HEK293 (cell line): ENCODE data around the gene SCRN2.

Experiments used
- BCL11A ChIP-seq: fragments of 450-650 bp; formaldehyde crosslinking; IDR thresholded peaks from 2 replicates; pipeline ENCODE4 v1.5.1; 2016; ENCODE audit warnings: low read depth, missing biosample characterization, missing genetic modification characterization
- RBAK ChIP-seq: fragments of 450-650 bp; formaldehyde crosslinking; IDR thresholded peaks from 2 replicates; pipeline ENCODE4 v1.5.1; 2016; ENCODE audit warnings: missing biosample characterization, missing genetic modification characterization
- SP2 ChIP-seq: fragments of 450-650 bp; formaldehyde crosslinking; IDR thresholded peaks from 2 replicates; pipeline ENCODE4 v1.5.1; 2016; ENCODE audit warnings: missing biosample characterization, missing genetic modification characterization
- YY1 ChIP-seq: fragments of 450-650 bp; formaldehyde crosslinking; IDR thresholded peaks from 2 replicates; pipeline ENCODE4 v1.5.1; 2018; ENCODE audit warnings: missing biosample characterization, missing genetic modification characterization
- ZFP3 ChIP-seq: fragments of 450-650 bp; formaldehyde crosslinking; IDR thresholded peaks from 2 replicates; pipeline ENCODE4 v1.5.1; 2016; ENCODE audit warnings: low read depth, missing biosample characterization, missing genetic modification characterization
- ZNF10 ChIP-seq: fragments of 450-650 bp; formaldehyde crosslinking; IDR thresholded peaks from 2 replicates; pipeline ENCODE4 v1.5.1; 2017; ENCODE audit warnings: missing biosample characterization, missing genetic modification characterization
- ZNF24 ChIP-seq: fragments of 450-650 bp; formaldehyde crosslinking; IDR thresholded peaks from 2 replicates; pipeline ENCODE4 v1.5.1; 2016; ENCODE audit warnings: missing biosample characterization, missing genetic modification characterization
- ZNF274 ChIP-seq, 2 experiments: fragments of 200-500 bp in 1 of 2; fragments of 450-650 bp in 1 of 2; sonication (Bioruptor generic) in 1 of 2; formaldehyde crosslinking in 1 of 2; IDR thresholded peaks; 2 replicates each; pipeline versions ENCODE4 v1.5.1 to v1.6.1; 2014 to 2016; ENCODE audit warnings: borderline replicate concordance in 1 of 2, inconsistent platforms in 1 of 2, low read length in 1 of 2, missing biosample characterization in 1 of 2, missing genetic modification characterization in 1 of 2
- ZNF341 ChIP-seq: fragments of 450-650 bp; formaldehyde crosslinking; IDR thresholded peaks from 2 replicates; pipeline ENCODE4; 2016; ENCODE audit warnings: low read depth, missing biosample characterization, missing genetic modification characterization
- ZNF354C ChIP-seq: fragments of 450-650 bp; formaldehyde crosslinking; IDR thresholded peaks from 2 replicates; pipeline ENCODE4 v1.5.1; 2016; ENCODE audit warnings: missing biosample characterization, missing genetic modification characterization, low read depth, borderline replicate concordance
- ZNF600 ChIP-seq: fragments of 450-650 bp; formaldehyde crosslinking; IDR thresholded peaks from 2 replicates; pipeline ENCODE4 v1.5.1; 2016; ENCODE audit warnings: missing biosample characterization, missing genetic modification characterization
- ZNF624 ChIP-seq: fragments of 450-650 bp; formaldehyde crosslinking; IDR thresholded peaks from 2 replicates; pipeline ENCODE4 v1.5.1; 2017; ENCODE audit warnings: missing biosample characterization, missing genetic modification characterization
- ZSCAN30 ChIP-seq: fragments of 450-650 bp; IDR thresholded peaks from 2 replicates; pipeline ENCODE4 v1.5.1; 2018; ENCODE audit warnings: missing biosample characterization, mild to moderate bottlenecking, missing genetic modification characterization, moderate library complexity
- TF ChIP-seq, protein P1 (sequence below): fragments of 450-650 bp; formaldehyde crosslinking; IDR thresholded peaks from 2 replicates; pipeline ENCODE4 v1.5.1; 2016; ENCODE audit warnings: missing biosample characterization, missing genetic modification characterization

DNA sequence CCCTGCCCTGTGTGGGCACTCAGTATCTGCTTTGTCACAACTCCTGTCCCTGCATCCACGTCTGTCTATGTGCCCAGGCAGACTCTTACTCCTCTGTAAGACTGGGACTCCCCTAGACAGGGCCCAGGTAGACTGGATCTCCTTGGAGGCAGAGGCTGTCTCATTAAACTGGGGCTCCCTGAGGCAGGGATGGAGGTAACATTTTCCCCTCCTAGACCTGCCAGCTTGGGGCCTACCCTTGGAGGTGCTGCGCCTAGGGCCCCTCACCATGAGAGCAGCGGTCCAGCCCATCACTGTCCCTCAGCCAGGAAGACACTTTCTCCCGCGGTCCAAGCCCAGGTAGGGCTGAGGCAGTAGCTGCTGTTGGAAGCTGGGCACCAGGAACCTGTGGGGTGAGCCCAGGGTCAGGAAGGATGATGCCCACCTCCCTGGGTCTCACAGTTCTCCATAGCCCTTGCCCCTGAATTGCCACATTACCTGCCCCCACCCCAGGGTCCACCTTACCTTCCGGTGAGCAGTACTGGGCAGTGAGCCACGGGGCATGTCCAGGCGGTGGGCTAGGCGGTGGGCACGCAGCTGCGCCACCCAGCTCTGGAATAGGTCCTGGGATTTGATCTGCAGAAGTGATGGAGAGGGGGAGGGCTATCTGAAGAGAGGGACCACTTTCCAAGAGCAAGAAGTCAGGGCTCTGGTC is 22.9 kb downstream of the SCRN2 start:
- no peak for TF ChIP-seq BCL11A (tag by site-specific recombination)
- TF ChIP-seq, protein P1, sequence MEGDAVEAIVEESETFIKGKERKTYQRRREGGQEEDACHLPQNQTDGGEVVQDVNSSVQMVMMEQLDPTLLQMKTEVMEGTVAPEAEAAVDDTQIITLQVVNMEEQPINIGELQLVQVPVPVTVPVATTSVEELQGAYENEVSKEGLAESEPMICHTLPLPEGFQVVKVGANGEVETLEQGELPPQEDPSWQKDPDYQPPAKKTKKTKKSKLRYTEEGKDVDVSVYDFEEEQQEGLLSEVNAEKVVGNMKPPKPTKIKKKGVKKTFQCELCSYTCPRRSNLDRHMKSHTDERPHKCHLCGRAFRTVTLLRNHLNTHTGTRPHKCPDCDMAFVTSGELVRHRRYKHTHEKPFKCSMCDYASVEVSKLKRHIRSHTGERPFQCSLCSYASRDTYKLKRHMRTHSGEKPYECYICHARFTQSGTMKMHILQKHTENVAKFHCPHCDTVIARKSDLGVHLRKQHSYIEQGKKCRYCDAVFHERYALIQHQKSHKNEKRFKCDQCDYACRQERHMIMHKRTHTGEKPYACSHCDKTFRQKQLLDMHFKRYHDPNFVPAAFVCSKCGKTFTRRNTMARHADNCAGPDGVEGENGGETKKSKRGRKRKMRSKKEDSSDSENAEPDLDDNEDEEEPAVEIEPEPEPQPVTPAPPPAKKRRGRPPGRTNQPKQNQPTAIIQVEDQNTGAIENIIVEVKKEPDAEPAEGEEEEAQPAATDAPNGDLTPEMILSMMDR (tag by site-specific recombination): no peak
- TF ChIP-seq ZNF624: no peak
- TF ChIP-seq YY1 (tag by site-specific recombination): no peak
- TF ChIP-seq ZFP3: no peak
- TF ChIP-seq RBAK (tag by site-specific recombination): no peak
- no peak for TF ChIP-seq ZNF341 (tag by site-specific recombination)
- TF ChIP-seq ZSCAN30 (tag by site-specific recombination): no peak
- no peak for TF ChIP-seq ZNF600 (tag by site-specific recombination)
- no peak for TF ChIP-seq ZNF354C (tag by site-specific recombination)
- TF ChIP-seq SP2 (tag by site-specific recombination): no peak
- no peak for TF ChIP-seq ZNF24 (tag by site-specific recombination)
- no peak for TF ChIP-seq ZNF274 (IDR thresholded peaks at IDR 0.05; ENCODE audit: low read length)
- TF ChIP-seq ZNF274 (tag by site-specific recombination; IDR thresholded peaks at IDR 0.05; ENCODE audit: borderline replicate concordance): no peak
- no peak for TF ChIP-seq ZNF10 (tag by site-specific recombination)
